ENCODE measurements around the gene OLIG2. TPM values are rescaled to one million over a fixed set of nuclear protein-coding genes. Genes with fewer than 3 reads are reported as not detected.

OLIG2 gene
- total RNA-seq, 1 experiment from 2014 or later = 0.79 TPM

DNA sequence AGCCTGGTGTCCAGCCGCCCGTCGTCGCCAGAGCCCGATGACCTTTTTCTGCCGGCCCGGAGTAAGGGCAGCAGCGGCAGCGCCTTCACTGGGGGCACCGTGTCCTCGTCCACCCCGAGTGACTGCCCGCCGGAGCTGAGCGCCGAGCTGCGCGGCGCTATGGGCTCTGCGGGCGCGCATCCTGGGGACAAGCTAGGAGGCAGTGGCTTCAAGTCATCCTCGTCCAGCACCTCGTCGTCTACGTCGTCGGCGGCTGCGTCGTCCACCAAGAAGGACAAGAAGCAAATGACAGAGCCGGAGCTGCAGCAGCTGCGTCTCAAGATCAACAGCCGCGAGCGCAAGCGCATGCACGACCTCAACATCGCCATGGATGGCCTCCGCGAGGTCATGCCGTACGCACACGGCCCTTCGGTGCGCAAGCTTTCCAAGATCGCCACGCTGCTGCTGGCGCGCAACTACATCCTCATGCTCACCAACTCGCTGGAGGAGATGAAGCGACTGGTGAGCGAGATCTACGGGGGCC is 1.2 kb downstream of the OLIG2 start:
- TF ChIP-seq, protein P1, sequence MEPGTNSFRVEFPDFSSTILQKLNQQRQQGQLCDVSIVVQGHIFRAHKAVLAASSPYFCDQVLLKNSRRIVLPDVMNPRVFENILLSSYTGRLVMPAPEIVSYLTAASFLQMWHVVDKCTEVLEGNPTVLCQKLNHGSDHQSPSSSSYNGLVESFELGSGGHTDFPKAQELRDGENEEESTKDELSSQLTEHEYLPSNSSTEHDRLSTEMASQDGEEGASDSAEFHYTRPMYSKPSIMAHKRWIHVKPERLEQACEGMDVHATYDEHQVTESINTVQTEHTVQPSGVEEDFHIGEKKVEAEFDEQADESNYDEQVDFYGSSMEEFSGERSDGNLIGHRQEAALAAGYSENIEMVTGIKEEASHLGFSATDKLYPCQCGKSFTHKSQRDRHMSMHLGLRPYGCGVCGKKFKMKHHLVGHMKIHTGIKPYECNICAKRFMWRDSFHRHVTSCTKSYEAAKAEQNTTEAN (CRISPR knock-in tag; IDR thresholded peaks at IDR 0.05) = no peak
- TF ChIP-seq FOXP1 (CRISPR knock-in tag; IDR thresholded peaks at IDR 0.05; ENCODE audit: borderline replicate concordance) (peak; percentile 70; the same call in 1 of the 2 replicates), TEAD1 (CRISPR knock-in tag; IDR thresholded peaks at IDR 0.05) (0 out of 2 replicates have a peak, but pooled peaks have one; percentile 56), RORB (CRISPR knock-in tag; IDR thresholded peaks at IDR 0.05) (no peak), IRF1 (CRISPR knock-in tag; IDR thresholded peaks at IDR 0.05) (no peak), PRRX2 (CRISPR knock-in tag; IDR thresholded peaks at IDR 0.05) (no peak), FOXP4 (CRISPR knock-in tag; IDR thresholded peaks at IDR 0.05) (peak; percentile 68; the same call in 1 of the 2 replicates), OVOL2 (CRISPR knock-in tag; IDR thresholded peaks at IDR 0.05; ENCODE audit: borderline replicate concordance) (no peak), ETV6 (CRISPR knock-in tag; IDR thresholded peaks at IDR 0.05) (peak; percentile 65; the same call in 1 of the 2 replicates), TEAD4 (CRISPR knock-in tag; IDR thresholded peaks at IDR 0.05) (0 out of 2 replicates have a peak, but pooled peaks have one; percentile 26)
- TF ChIP-seq, protein P2, sequence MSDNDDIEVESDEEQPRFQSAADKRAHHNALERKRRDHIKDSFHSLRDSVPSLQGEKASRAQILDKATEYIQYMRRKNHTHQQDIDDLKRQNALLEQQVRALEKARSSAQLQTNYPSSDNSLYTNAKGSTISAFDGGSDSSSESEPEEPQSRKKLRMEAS (CRISPR knock-in tag; IDR thresholded peaks at IDR 0.05) = peak; percentile 53; the same call in 1 of the 2 replicates
- TF ChIP-seq, protein P3, sequence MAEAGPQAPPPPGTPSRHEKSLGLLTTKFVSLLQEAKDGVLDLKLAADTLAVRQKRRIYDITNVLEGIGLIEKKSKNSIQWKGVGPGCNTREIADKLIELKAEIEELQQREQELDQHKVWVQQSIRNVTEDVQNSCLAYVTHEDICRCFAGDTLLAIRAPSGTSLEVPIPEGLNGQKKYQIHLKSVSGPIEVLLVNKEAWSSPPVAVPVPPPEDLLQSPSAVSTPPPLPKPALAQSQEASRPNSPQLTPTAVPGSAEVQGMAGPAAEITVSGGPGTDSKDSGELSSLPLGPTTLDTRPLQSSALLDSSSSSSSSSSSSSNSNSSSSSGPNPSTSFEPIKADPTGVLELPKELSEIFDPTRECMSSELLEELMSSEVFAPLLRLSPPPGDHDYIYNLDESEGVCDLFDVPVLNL (CRISPR knock-in tag; IDR thresholded peaks at IDR 0.05; ENCODE audit: borderline replicate concordance, low read depth) = no peak
- TF ChIP-seq, protein P4, sequence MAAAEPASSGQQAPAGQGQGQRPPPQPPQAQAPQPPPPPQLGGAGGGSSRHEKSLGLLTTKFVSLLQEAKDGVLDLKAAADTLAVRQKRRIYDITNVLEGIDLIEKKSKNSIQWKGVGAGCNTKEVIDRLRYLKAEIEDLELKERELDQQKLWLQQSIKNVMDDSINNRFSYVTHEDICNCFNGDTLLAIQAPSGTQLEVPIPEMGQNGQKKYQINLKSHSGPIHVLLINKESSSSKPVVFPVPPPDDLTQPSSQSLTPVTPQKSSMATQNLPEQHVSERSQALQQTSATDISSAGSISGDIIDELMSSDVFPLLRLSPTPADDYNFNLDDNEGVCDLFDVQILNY (CRISPR knock-in tag; IDR thresholded peaks at IDR 0.05) = no peak; the same call in 1 of the 2 replicates
- no peak overlapping the region for H3K27ac Mint-ChIP-seq
- ChIA-PET POLR2A (interaction anchor here (0.6 kb wide), 1 partner anchor 59 kb away, joined by 3 read pairs; no protein-coding TSS in a partner anchor), CTCF (interaction anchor here (0.5 to 3.3 kb wide), 9 partner anchors 7 to 1232 kb away, joined by 3 to 82 read pairs (median 7); no protein-coding TSS in a partner anchor)
- ATAC-seq (no peak), DNase-seq (ENCODE audit: low spot score) (no peak)
- no peaks in the 10 kb centered on the region for H3K36me3 Mint-ChIP-seq
- H3K4me3 Mint-ChIP-seq = peak overlapping the region; percentile 73
- peaks cover 100% of the 10 kb centered on the region for H3K27me3 Mint-ChIP-seq (ENCODE audit: low read depth)
- H3K9me3 Mint-ChIP-seq = no peaks in the 10 kb centered on the region
- peaks cover 60% of the 10 kb centered on the region for H3K4me1 Mint-ChIP-seq

DNA sequence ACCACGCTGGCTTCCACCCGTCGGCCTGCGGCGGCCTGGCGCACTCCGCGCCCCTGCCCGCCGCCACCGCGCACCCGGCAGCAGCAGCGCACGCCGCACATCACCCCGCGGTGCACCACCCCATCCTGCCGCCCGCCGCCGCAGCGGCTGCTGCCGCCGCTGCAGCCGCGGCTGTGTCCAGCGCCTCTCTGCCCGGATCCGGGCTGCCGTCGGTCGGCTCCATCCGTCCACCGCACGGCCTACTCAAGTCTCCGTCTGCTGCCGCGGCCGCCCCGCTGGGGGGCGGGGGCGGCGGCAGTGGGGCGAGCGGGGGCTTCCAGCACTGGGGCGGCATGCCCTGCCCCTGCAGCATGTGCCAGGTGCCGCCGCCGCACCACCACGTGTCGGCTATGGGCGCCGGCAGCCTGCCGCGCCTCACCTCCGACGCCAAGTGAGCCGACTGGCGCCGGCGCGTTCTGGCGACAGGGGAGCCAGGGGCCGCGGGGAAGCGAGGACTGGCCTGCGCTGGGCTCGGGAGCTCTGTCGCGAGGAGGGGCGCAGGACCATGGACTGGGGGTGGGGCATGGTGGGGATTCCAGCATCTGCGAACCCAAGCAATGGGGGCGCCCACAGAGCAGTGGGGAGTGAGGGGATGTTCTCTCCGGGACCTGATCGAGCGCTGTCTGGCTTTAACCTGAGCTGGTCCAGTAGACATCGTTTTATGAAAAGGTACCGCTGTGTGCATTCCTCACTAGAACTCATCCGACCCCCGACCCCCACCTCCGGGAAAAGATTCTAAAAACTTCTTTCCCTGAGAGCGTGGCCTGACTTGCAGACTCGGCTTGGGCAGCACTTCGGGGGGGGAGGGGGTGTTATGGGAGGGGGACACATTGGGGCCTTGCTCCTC is 1.9 kb downstream of the OLIG2 start:
- H3K9me3 Mint-ChIP-seq = no peaks in the 10 kb centered on the region
- peak; percentile 44 for DNase-seq (ENCODE audit: low spot score)
- no peak overlapping the region for H3K27ac Mint-ChIP-seq
- H3K4me3 Mint-ChIP-seq = peak overlapping the region; percentile 52
- no peak for ATAC-seq
- TF ChIP-seq GTF2I (CRISPR knock-in tag; conservative IDR thresholded peaks at IDR 0.05) (no peak), USF2 (CRISPR knock-in tag; IDR thresholded peaks at IDR 0.05) (peak; percentile 26; the same call in 1 of the 2 replicates)
- TF ChIP-seq, protein P2 (CRISPR knock-in tag; IDR thresholded peaks at IDR 0.05) = 0 out of 2 replicates have a peak, but pooled peaks have one; percentile 7
- TF ChIP-seq, protein P5, sequence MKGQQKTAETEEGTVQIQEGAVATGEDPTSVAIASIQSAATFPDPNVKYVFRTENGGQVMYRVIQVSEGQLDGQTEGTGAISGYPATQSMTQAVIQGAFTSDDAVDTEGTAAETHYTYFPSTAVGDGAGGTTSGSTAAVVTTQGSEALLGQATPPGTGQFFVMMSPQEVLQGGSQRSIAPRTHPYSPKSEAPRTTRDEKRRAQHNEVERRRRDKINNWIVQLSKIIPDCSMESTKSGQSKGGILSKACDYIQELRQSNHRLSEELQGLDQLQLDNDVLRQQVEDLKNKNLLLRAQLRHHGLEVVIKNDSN (CRISPR knock-in tag; IDR thresholded peaks at IDR 0.05) = 0 out of 2 replicates have a peak, but pooled peaks have one; percentile 36
- CTCF ChIA-PET = interaction anchor here (0.6 to 3.3 kb wide), 6 partner anchors 37 to 218 kb away, joined by 3 to 82 read pairs (median 9); no protein-coding TSS in a partner anchor
- POLR2A ChIA-PET = no interaction called here
- H3K27me3 Mint-ChIP-seq (ENCODE audit: low read depth) = peaks cover 100% of the 10 kb centered on the region
- no peaks in the 10 kb centered on the region for H3K36me3 Mint-ChIP-seq
- H3K4me1 Mint-ChIP-seq = peaks cover 58% of the 10 kb centered on the region
